Measurements from ENCODE around the gene YARS1.

- TF ChIP-seq CTCF (conservative IDR thresholded peaks at IDR 0.05; ENCODE audit: low read depth, low read length) = no peak
- TF ChIP-seq EZH2 (IDR thresholded peaks at IDR 0.05; ENCODE audit: low read length, unreplicated experiment) = no peak
- no peak for TF ChIP-seq EZH2phosphoT487 (IDR thresholded peaks at IDR 0.05; ENCODE audit: borderline replicate concordance, low read length)
Measured at GRCh38 chr1:32746130-32746529, 71.0 kb downstream of the YARS1 start.
